Glomerular visceral epithelial cell (primary cell): Measurements from ENCODE around the gene PHLPP1.

Experiments
- DNase-seq: peaks from one replicate; pipeline ENCODE4 v3.0.0-alpha.2; 2016; ENCODE audit errors: extremely low spot score

The PHLPP1 gene

DNA sequence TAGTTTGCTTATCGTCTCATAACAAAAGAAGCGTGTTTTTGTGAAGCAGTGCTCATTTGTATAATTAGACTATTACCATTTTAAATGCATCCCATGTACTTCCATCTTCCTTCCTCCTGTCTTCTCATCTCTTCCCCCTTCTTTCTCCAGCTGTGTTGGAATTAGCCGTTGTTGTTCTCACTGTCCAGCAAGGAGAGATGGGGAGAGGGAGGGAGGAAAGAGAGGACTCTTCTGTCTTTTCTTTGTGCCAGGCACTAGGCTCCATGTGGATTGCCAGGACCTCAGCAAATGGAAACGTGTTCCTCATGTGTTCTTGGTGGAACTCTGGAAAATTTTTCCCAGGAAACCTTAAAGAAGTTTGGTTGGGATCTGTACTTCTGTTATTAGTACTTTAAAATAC, 131.7 kb downstream of the PHLPP1 start:
- DNase-seq = no peak

DNA sequence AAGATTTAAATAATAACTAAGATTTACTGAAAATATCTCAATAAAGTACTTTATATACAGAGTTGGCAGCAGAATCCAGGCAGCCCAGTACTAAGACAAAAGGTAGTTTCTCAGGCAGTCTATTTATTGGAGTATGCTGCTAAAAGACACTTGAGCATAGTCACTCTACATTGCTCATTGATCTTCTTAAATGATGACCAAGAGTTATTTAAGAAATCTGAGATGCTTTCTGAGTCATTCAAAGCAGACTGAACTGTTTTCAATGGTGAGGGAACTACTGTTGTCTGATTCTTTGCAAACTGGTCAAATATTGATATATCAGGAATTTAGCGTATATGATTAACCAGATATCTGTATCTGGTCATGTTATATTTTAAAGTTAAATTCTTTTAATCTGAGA, 133.6 kb downstream of the PHLPP1 start:
- DNase-seq = no peak

DNA sequence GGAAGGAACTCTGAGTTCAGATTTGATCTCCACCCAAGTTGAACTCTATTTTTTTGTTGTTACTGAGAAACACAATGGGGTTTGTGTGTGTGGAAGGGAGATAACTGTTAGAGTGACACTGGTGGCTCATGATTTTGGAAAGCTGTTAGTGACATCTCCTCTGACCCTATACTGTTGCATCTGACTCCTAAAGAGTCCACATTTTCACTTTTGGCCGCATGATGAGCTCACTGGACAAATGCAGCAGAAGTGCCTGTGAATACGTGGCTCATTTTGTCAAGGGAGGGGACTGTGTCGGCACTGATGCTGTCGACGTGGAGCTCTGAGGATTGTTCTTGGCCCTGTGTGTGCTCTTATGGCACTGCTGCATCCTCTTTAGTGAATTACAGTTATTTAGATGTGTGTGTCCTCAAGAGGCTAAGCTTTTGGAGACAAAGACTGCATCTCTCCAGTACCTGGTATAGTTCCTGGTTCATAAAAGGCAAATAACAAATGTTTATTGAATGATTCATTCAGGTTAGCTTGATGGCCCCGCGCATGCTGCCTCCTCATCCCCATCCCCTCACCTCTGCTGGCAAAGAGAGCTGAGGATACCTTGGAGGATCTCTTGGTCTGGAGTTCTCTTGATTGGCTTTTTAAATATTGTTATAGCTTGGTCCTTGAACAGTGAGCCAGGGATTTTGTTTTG, 135.4 kb downstream of the PHLPP1 start:
- DNase-seq = no peak

DNA sequence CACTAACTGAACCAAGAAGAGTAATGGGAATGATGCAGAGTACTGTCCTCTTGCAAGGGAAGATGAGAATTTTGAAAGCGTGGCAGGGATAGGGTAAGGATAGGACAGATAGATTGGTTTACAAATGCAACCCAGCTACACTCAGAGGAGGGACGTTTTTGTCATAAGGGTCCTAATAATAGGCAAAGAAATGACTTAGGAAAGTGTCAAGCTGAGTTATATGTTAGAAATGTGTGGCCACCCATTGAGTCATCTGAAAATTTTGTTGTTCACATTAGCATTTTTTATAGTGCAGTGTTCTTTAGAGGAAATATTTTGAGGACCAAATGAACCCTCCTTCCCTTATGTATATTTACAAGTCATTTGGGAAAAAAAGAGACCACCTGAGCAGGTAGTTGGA, 137.5 kb downstream of the PHLPP1 start:
- DNase-seq = no peak

DNA sequence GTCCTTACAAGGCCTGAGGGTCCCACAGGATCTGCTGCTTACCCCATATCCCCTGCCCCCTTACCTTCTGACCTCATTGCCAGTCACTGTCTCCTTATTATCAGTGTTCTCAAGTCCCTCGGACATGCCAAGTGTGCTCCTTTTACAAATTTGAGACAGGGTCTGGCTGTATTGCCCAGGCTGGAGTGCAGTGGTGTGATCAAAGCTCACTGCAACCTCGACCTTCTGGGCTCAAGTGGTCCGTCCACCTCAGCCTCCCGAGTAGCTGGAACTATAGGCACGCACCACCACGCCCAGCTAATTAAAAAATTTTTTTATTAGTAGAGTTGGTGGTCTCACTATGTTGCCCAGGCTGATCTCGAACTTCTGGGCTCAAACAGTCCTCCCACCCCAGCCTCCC, 141.0 kb downstream of the PHLPP1 start:
- no peak for DNase-seq

DNA sequence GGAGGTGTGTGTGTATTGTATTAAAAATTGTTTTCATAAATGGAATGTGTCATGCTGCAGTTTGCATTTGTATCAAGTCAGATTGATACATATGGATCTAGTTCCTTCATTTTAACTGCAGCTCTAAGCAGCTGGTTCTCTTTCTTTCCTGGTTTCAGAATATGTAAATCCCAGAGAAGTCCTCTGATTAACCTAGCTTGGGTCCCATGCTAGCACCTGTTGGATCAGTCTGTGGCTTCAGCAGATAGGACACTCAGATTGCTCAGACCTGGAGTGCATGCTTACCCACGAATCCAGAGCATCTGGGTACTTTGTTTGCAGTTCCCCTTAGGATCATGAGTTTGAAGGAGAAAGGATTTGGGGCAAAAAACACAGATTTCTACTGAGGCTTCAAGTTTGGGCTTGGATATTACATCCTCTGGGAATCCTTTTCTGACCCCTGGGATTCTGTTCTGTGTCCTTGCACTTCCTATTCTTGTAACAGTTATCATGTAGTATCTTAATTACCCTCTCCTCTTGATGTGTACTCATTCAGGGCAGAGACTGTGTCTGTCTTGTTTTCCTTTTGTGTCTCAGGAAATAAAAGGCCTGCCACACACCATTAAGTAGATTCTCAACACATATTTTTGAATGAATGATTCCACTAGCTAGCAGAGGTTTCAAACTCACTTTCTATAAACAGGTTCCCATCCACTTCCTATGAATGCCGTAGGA, 142.1 kb downstream of the PHLPP1 start:
- no peak for DNase-seq

DNA sequence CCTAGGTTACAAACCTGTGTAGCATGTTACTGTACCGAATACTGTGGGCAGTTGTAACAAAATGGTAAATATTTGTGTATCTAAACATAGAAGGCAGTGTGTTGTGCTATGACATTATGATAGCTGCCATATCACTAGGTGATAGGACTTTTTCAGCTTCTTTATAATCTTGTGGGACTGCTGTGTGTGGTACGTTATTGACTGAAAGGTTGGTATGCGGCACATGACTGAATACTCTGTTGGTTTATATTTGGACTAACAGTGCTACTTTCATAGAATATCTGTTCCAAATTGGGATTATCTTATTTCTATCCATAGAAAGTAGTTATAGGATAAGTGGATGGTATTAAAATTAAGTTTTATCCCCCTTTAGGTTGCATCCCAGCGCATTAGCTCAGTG, 144.7 kb downstream of the PHLPP1 start:
- no peak for DNase-seq

DNA sequence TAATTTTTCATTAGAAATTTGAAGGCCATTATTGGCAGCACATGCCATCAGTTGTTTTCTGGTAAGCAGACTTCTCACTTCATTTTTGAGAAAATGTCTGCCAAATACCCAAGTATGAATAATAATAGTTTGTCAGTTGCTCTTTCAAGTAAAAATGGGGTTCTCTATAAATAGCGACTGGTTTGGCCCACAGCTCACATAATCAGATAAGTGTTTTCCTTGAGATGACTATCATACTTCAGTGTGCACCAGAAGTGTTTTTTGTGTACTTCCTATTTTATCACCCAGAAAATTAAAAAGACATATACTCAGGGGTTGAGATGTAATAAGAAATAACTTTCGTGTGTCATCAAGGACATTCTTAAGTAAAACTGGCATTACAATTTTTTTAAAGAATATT, 147.1 kb downstream of the PHLPP1 start:
- no peak for DNase-seq

DNA sequence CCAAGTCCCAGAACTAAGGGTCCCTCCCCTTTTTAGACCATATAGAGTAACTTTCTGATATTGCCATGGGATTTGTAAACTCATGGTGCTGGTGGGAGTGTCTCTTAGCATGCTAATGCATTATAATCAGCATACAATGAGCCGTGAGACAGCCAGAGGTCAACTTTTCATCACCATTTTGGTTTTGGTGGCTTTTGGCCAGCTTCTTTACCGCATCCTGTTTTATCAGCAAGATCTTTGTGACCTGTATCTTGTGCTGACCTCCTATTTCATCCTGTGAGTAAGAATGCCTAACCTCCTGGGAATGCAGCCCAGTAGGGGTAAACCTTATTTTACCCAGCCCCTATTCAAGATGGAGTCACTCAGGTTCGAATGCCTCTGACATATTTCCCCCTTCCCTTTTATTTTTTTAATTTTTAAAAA, 148.2 kb downstream of the PHLPP1 start:
- DNase-seq = peak; percentile 78

DNA sequence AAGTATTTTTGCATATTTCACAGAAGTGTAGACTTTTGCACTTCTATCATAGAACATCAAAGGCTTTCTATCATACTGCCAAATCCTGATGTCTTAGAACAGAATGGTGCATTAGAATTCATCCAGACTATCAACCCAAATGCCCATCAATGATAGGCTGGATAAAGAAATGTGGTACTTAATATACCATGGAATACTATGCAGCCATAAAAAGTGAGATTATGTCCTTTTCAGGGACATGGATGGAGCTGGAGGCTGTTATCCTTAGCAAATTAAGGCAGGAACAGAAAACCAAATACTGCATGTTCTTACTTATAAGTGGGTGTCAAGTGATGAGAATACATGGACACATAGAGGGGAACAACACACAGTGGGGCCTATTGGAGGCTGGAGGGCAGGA, 150.2 kb downstream of the PHLPP1 start:
- DNase-seq = no peak

DNA sequence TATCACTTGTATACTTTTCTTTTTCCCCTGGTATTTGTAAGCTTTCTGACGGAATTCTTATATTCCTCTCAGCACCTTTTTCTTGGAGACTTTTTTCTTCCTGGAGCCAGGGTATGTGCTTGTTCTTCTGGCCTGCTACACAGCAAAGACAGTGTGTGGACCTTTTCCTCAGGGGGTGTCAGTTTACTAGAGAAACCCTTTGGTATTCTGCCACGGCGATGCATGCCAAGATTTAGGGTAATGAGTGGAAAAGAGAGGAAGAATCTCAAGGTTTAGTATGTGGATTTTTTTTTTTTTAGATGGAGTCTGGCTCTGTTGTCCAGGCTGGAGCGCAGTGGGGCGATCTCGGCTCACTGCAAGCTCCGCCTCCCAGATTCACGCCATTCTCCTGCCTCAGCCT, 152.2 kb downstream of the PHLPP1 start:
- no peak for DNase-seq

DNA sequence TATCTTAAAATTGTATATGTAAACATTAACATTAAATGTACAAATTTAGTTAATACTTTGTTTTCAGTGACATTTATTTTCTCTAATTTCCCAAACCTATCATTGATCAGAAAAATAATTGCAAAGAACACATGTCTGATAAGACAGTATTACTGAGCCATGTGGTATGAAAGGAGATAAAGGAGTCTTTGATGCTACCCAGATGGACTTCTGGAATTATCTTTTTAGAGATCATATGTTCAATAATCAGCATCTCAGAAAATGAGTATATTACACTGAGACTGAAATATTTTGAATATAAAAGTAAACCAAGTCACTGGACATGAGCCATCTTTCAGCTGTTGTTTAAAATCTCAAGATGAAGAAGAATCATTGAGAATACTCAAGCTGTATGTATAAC, 153.3 kb downstream of the PHLPP1 start:
- DNase-seq = no peak

DNA sequence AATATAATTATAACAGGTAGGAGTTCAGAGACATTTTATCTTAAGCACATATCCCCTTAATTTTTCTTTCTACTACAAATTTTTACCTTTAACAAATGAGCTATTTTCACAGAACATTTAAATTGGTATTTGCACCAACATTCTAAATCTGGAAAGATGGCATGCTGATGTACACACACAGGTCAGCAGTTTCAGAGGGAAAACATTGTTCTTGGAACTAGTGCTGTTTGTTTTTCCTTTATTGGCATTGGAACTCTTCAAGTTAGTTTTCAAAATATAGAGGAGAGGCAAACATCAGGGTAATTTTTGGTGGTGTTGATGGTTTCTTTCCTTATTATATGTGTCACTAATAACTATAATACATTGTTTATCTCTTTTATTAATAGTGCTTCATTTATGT, 155.3 kb downstream of the PHLPP1 start:
- no peak for DNase-seq

DNA sequence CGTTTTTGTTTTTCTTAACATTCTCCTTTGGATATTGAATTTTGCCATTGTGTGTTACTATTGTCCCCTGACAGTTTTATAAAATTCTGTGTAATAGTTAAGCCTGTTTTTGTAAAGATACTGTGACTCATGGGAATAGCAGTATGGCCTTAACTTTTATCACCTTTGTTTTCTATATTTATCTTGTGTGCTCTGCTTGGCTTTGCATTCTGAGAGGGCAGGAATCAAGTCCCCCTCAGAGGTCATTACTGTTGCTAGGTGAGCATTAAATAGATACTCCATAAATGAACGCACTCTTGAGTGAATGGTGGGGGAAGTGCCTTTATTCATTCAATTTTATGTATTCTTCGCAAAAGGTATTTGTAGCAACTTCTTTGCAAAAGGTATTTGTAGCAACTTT, 160.0 kb downstream of the PHLPP1 start:
- no peak for DNase-seq

DNA sequence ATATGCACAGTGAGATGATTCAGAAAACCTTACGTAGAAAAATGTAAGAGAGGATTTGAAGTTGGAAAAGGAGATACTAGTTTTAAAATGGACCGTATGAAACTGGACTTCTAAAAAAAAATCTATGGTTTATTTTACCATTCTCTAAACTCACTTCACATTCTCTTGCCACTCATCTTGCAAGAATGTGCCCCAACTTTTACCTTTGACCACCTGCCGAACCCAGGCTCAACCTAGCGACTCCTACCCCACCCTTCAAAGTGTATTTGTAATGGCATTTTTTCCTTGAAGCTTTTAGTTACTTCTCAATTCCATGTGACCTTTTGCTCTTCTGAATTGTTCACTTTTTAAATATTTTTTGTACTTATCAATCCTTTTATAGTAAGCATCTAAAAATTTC, 160.8 kb downstream of the PHLPP1 start:
- no peak for DNase-seq

DNA sequence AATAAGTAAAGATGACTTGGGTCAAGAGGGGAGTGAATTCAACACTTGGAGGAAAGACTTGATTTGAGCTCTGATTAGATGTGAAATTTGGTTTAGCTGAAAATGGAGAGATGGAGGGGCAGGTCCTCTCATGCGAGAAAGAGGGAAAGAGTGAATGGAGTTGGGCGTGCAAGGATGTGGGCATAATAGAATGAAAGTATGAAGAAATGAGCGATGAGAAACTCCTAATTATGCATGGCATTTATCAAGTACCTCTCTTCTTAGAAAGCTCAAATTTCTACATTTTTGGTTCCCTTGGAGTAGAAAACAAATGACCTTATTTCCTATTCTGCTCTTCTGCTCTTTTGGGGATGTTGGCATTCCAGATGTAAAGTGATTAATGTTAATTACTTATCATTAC, 161.5 kb downstream of the PHLPP1 start:
- DNase-seq = no peak

DNA sequence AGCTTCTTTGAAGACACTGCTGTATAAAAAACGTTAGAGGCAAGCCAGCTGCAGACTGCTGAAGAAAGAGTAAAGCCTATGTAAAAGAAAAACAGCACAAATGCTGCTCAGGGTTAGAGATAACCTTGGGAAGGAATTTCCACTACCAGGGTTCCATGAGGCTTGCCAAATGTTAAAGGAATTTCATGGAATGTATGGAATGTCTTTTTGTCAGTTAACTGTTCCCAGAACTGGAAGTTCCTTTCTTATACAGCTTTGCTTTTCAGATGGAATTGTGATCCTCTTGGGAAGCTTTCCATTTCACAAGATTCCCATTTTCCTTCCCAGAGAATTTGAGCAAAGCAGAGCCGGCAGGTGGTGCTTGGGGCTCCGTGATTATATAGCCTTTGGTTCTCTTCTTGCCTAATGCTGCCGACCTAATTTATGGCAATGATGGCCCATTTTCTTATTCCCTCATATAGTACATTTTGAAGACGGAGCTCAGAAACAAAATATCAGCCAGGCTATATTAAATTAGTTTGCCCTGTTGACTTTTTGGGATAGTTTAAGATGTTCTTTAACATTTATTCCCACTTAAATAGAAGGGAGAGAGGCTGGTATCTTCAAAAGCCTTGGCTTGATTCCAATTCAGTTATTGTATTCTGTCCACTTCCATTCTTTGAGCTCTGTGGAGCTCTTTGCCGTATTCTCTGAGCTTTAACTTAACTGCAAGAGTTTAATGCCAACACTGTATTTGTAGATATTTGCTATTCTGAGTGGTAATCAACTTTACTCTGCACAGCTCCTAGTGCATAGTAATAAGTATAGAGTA, 162.3 kb downstream of the PHLPP1 start:
- DNase-seq = peak; percentile 56

DNA sequence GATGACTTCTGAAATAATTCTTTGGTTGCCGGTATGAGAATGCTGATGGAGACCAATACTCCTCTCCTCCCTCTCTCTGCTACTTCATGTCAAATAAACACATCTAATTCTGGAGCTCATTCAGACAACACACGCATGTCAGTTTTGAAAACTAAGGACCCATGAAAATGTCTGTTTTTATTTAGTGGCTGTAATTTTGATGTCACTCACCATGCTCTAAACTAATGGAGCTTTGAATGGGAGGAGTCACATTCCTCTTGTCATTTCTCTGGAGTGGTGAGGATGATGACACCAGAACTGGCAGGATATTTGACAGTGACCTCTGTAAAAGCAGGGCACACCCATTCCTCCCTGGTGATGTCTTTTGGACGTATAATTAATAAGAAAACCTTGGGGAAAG, 163.0 kb downstream of the PHLPP1 start:
- DNase-seq = peak; percentile 4

DNA sequence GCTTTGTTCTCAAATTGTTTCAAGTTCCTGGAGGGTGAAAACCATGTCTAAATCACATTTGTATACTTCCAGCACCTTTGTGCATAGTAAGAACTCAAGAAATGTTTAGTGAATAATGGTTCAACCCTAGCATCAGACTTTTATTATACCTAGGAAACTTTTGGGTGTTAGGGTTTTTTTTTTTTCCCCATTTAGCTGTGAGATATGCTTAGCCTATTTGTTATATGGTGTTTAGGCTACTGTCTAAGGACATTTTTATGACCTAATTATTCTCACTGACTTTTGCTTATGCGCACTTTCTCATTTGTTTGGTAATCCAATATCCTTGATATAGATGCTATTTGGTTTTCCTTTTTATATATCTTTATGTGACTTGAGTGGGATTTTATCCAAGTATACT, 164.7 kb downstream of the PHLPP1 start:
- DNase-seq = no peak

DNA sequence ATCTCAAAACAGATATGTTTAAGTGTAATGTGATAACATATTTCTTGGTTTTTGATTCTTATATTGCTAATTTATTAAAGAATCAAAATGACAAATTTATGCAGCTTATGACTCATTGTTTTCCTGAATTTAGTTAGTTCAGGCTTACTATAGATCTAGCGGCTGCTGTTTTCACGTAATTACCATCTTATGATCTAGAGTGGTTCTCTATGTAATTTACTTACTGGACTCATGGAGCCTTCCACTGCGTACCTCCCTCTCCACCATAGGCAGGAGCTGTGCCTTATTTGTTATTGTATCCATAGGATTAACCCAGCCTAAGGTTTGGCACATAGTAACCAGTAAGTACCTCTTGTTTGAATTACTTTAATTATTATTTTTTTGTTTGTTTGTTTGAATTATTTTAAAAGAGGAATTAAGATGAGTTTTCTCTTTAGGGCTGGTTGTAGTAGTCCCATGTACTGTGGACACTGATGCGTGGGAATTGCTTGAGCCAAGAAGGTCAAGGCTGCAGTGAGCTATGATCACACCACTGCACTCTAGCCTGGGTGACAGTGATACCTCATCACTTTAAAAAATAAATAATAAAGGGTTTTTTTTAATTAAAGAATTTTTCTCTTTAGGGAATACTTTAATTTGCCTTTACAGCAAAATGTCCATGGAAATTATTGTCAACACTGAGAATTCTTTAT, 165.5 kb downstream of the PHLPP1 start:
- DNase-seq = no peak

DNA sequence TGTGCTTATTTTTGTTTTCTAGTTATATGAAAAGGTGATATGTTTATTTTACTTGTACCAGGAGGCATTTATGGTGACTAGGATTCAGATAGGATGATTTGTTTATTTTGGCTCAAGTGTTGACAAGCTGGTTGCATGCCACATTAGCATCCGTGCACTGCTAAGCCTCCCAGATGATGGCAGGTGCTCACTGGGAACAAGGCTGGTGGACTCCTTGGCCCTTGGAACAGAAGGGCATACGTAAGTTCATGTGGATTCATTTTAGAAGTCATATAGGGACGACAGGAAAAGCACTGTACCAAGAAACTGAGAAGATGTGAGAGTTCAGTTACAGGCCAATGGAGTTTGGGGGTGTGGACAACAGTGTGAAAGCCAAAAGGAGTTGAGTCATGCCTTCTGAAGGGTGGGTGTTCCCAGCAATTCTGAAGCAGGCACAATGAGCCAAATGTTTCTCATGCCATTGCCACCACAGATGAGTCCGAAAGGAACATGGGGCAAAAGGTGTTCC, 166.2 kb downstream of the PHLPP1 start:
- DNase-seq = peak; percentile 85
